Right lobe of liver (tissue), 6 donors: Measurements from ENCODE around the gene SRPRA. TPM values are rescaled to one million over a fixed set of nuclear protein-coding genes. Genes with fewer than 3 reads are reported as not detected.

Source experiments
- ATAC-seq, 4 donors: fragments of 200-7000 bp; cut with Tn5 transposase; one replicate each; pipeline ENCODE4 v1.9.1; 2020; ENCODE audit warnings: mild to moderate bottlenecking in 4 of 4, moderate library complexity in 4 of 4
- DNase-seq, 3 donors: peaks; one replicate each; pipeline ENCODE4 v3.0.0-alpha.2; 2020
- H3K27ac ChIP-seq, 3 donors: fragments of 200-600 bp; one replicate each; pipeline ENCODE4 v1.8.0; 2022
- H3K27me3 ChIP-seq, 2 donors: fragments of 200-600 bp; one replicate each; pipeline ENCODE4 v1.8.0; 2022
- H3K36me3 ChIP-seq, 4 donors: fragments of 200-600 bp; sonication (generic) in 1 of 4; one replicate each; pipeline versions ENCODE4 v1.5.1 to v1.8.0; 2017 to 2022; ENCODE audit warnings: control low read depth in 1 of 4
- H3K4me1 ChIP-seq, 4 donors: fragments of 200-600 bp; sonication (generic) in 1 of 4; one replicate each; pipeline versions ENCODE4 v1.5.1 to v1.8.0; 2017 to 2022; ENCODE audit warnings: control low read depth in 1 of 4
- H3K4me3 ChIP-seq, 3 donors: fragments of 200-600 bp; one replicate each; pipeline ENCODE4 v1.8.0; 2022
- H3K9me3 ChIP-seq, 4 donors: fragments of 200-600 bp; sonication (generic) in 1 of 4; one replicate each; pipeline versions ENCODE4 v1.5.1 to v1.8.0; 2017 to 2022; ENCODE audit warnings: control low read depth in 1 of 4
- POLR2A ChIP-seq: fragments of 450-650 bp; IDR thresholded peaks from one replicate; pipeline ENCODE4 v1.6.1; 2017; ENCODE audit warnings: antibody characterized with exemption, mild to moderate bottlenecking
- WGBS: methylation state at CpG from one replicate; pipeline ENCODE4 v1.1.6; 2018; ENCODE audit warnings: low coverage, low lambda C conversion rate; ENCODE audit not compliant: insufficient coverage; ENCODE audit errors: missing lambda C conversion rate; 5-methylcytosine and 5-hydroxymethylcytosine counted together
- intact Hi-C, 2 donors: fragments of 100-400 bp; cut with DNase I; formaldehyde crosslinking; loops; one replicate each; pipeline versions ENCODE4 v1.11.2 to v1.14.1; 2022
- total RNA-seq, 6 experiments: library from RNA; depleted of rRNA in 2 of 6; stranded (reverse); fragments of >200 nt in 2 of 6; fragmentation: NEBNext Ultra II Directional in 3 of 6; extraction: Animal tissue kit (Norgen Biotek cat#: 25700) in 3 of 6; gene quantifications; one replicate each; pipeline versions ENCODE4 v1.1.0 to v1.2.4, GENCODE V29; 2016 to 2023
- TF ChIP-seq, protein P1 (sequence below), 4 donors: fragments of 200-600 bp in 3 of 4; fragments of 450-650 bp in 1 of 4; IDR thresholded peaks; one replicate each; pipeline versions ENCODE4 v1.5.1 to v1.8.0; 2016 to 2022; ENCODE audit warnings: antibody characterized with exemption in 4 of 4, mild to moderate bottlenecking in 2 of 4
- donor health status: DM: no; HTN: yes; CAD: no.
- donor health status: DM: no; HTN: no; CAD: no.
- donor health status: DM: no; HTN: no; CAD: no.
- donor health status: DM: no; HTN: yes; CAD: no.
- donor health status: DM: no; HTN: yes; CAD: no.

Gene SRPRA
- total RNA-seq, 6 experiments from 2014 or later, result 95.0 to 150 (median 122) TPM

DNA sequence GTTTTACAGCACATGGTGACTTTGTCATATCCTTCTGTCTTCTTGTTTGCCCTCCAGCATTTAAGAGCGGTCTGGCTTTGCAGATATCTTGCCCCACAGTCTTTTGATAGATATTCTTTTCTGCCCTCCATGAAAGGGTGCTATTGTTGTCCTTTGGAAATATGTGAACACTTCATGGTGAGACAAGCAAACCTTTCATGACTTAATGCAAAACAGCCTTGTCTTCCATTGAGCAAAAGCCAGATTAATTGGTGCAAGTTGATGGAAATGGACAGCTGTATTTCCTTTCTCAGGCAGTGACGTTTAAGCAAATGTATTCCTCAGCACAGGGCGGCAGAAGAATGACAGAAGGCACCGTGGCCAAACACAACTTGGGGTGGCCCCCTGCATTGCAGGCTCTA lies 39.6 kb upstream of the SRPRA start:
- peaks cover 0 to 15% (median 4%) of the 10 kb centered on the region in 4 donors for H3K4me1 ChIP-seq
- DNase-seq, result no peak
- H3K27ac ChIP-seq, result no peak overlapping the region
- H3K27me3 ChIP-seq, result no peaks in the 10 kb centered on the region
- no peak overlapping the region for H3K4me3 ChIP-seq
- TF ChIP-seq, protein P1, sequence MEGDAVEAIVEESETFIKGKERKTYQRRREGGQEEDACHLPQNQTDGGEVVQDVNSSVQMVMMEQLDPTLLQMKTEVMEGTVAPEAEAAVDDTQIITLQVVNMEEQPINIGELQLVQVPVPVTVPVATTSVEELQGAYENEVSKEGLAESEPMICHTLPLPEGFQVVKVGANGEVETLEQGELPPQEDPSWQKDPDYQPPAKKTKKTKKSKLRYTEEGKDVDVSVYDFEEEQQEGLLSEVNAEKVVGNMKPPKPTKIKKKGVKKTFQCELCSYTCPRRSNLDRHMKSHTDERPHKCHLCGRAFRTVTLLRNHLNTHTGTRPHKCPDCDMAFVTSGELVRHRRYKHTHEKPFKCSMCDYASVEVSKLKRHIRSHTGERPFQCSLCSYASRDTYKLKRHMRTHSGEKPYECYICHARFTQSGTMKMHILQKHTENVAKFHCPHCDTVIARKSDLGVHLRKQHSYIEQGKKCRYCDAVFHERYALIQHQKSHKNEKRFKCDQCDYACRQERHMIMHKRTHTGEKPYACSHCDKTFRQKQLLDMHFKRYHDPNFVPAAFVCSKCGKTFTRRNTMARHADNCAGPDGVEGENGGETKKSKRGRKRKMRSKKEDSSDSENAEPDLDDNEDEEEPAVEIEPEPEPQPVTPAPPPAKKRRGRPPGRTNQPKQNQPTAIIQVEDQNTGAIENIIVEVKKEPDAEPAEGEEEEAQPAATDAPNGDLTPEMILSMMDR (IDR thresholded peaks at IDR 0.05), result no peak
- TF ChIP-seq POLR2A, result no peak
- WGBS, result 89% methylated on average over 4 of the region's 4 CpGs
- intact Hi-C loops, result no loop called here
- H3K9me3 ChIP-seq, result no peaks in the 10 kb centered on the region
- no peaks in the 10 kb centered on the region for H3K36me3 ChIP-seq
- no peak for ATAC-seq

DNA sequence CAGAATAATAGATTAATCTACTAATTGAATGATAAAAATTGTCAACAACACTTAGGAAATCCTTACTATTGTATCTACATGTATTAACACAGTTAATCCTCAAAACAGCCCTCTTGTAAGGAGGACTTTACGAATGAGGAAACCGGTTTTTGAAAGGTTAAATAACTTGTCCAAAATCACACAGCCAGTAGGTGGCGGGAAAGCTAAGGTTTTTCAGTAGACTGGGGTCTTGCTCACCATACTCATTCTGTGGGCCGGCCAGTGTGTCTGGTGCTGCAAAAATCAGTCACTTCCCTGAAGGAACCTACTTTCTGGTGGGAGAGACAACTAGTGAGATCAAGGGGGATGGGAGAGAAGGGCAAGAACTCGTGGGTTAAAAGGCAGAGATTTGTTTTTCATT lies 39.0 kb upstream of the SRPRA start:
- no peak for TF ChIP-seq POLR2A
- TF ChIP-seq, protein P1 (IDR thresholded peaks at IDR 0.05), result peak in 2 of 4 donors; percentile 22 to 23
- DNase-seq (peak in 1 of 3 donors; percentile 16), ATAC-seq (no peak)
- Histone ChIP-seq H3K36me3 (no peaks in the 10 kb centered on the region), H3K27me3 (no peaks in the 10 kb centered on the region), H3K27ac (no peak overlapping the region), H3K9me3 (no peaks in the 10 kb centered on the region), H3K4me3 (no peak overlapping the region), H3K4me1 (peaks cover 0 to 15% (median 4%) of the 10 kb centered on the region in 4 donors)
- 37% methylated on average over 5 of the region's 5 CpGs for WGBS
- intact Hi-C loops, result no loop called here

DNA sequence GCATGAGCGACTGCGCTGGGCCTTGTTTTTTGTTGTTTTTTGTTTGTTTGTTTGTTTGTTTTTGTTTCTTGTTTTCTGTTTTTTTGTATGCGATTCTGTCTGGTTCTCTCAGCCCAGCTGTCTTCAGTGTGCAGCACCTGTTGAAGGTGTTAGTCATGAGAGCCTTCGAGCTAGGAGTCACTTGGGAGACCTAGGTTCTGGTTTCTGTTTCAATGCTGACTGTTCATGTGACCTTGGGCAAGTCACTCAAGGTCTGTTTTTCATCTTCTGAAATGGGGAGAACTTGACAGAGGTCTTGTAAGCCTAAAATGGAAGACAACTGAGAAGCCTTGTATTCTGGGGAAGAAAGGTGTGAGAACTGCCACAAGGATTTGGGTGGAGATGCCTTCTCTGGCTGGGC lies 37.0 kb upstream of the SRPRA start:
- WGBS, result 78% methylated on average over 3 of the region's 4 CpGs
- intact Hi-C loops, result no loop called here
- no peak for ATAC-seq

DNA sequence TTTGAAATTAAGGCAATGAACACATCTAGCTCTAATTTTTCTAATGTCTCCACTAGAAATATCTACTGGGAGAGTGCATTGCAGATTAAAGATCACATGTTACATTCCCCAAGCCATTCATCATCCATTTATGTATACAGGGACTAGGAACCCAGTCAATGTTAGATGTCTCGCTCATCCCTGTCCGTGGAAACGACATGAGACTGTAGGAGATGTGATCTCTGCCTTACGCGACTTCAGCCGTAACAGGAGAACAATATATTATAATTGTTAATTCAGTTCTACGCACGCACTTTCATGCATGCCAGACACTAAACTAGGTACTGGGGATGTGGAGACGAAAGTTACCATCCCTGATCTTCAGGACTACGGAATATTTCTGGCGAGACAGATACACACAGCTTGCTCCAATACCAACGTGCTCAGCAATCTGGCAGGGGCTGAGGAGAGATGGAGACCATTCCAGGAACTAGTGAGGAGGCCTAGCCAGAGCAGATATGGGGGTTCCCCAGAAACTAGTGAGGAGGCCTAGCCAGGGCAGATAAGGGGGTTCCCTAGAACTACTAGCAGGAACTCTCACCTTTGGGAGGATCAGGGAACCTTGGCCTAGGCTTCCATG lies 35.9 kb upstream of the SRPRA start:
- Histone ChIP-seq H3K36me3 (no peaks in the 10 kb centered on the region), H3K27ac (peak overlapping the region in 2 of 3 donors; percentile 71 to 77), H3K9me3 (no peaks in the 10 kb centered on the region), H3K4me3 (peak overlapping the region; percentile 57 to 80 (median 69)), H3K4me1 (peaks cover 0 to 12% (median 4%) of the 10 kb centered on the region in 4 donors), H3K27me3 (no peaks in the 10 kb centered on the region)
- TF ChIP-seq, protein P1 (IDR thresholded peaks at IDR 0.05), result no peak
- TF ChIP-seq POLR2A, result no peak
- DNase-seq (no peak), ATAC-seq (peak in 1 of 4 donors; percentile 3)
- intact Hi-C loops, result no loop called here
- WGBS, result 40% methylated on average over 11 of the region's 12 CpGs

More for the DNA sequence above, 37.0 kb upstream of the SRPRA start:
- Histone ChIP-seq H3K36me3 (no peaks in the 10 kb centered on the region), H3K9me3 (no peaks in the 10 kb centered on the region), H3K4me1 (peaks cover 0 to 14% (median 4%) of the 10 kb centered on the region in 4 donors), H3K4me3 (no peak overlapping the region), H3K27me3 (no peaks in the 10 kb centered on the region), H3K27ac (no peak overlapping the region)
- no peak for DNase-seq
- TF ChIP-seq, protein P1 (IDR thresholded peaks at IDR 0.05), result no peak
- no peak for TF ChIP-seq POLR2A
